ENCODE data around the gene NMT1.
A peak's percentile ranks its signal among the peaks of the same experiment; 100 is the strongest.

NMT1 gene

DNA sequence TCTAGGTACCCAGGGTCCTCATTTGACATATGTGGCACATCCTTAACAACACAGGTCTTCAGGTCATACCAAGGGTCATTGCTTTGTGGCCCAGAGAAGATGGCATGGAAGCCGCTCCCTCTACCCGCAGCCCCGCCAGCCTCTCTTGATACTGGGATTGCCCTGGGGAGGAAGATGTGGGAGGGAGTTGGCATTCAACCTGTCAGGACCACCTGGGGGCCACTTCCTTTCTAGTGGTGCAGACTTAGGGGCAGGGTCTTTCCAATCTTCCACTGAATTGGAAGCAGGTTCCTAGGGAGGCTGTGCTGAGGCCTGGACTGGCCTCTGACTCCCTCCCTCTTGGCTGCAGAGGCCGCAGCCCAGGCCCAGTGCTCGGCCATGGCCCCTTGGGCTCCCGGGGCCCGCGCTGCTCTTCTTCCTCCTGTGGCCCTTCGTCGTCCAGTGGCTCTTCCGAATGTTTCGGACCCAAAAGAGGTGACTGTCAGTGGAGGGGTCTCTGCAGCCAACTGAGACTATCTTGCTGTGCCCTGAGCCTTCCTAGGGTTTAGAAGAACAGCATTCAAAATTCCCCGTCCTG is 82.1 kb downstream of the NMT1 start:
- peak overlapping the region; percentile 18; the same call in 1 of the 2 replicates for H3K27ac ChIP-seq (ENCODE audit: low read depth, low read length)
- H3K9ac ChIP-seq (ENCODE audit: low read length) = peak overlapping the region; percentile 50
- H3K36me3 ChIP-seq (ENCODE audit: control insufficient read depth, insufficient read depth, low read length) = no peaks in the 10 kb centered on the region
- no peaks in the 10 kb centered on the region for H3K27me3 ChIP-seq (ENCODE audit: control insufficient read depth, insufficient read depth, low read length)
- H3K4me1 ChIP-seq (ENCODE audit: control insufficient read depth, insufficient read depth, low read length) = peaks cover 36% of the 10 kb centered on the region
- no peaks in the 10 kb centered on the region for H3K9me3 ChIP-seq (ENCODE audit: control insufficient read depth, insufficient read depth, low read depth, low read length)
- H3K4me3 ChIP-seq (ENCODE audit: low read depth, low read length) = peak overlapping the region; percentile 63

DNA sequence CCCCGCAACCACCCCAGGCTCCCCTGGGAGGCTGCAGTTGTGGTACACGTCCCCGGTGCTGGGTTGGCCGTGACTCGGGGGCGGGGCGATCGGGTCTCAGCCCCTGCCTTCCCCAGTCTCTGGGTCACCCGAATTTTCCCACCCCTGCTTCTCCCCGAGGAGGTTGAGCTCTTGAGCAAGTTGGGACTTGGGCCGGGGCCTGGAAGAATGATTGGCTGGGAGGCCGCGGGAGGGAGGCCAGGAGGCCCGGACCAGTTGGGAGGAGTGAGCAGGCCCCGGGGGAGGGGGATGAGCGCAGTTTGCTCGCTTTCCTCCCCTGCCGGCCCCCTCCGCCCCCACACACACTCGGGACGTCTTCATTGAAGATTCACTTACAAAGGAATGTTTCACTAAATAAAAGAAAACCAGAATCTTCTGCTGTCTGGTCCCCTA is 82.7 kb downstream of the NMT1 start:
- peak overlapping the region; percentile 18; the same call in 1 of the 2 replicates for H3K27ac ChIP-seq (ENCODE audit: low read depth, low read length)
- no peaks in the 10 kb centered on the region for H3K9me3 ChIP-seq (ENCODE audit: control insufficient read depth, insufficient read depth, low read depth, low read length)
- no peaks in the 10 kb centered on the region for H3K36me3 ChIP-seq (ENCODE audit: control insufficient read depth, insufficient read depth, low read length)
- no peaks in the 10 kb centered on the region for H3K27me3 ChIP-seq (ENCODE audit: control insufficient read depth, insufficient read depth, low read length)
- peaks cover 36% of the 10 kb centered on the region for H3K4me1 ChIP-seq (ENCODE audit: control insufficient read depth, insufficient read depth, low read length)
- H3K4me3 ChIP-seq (ENCODE audit: low read depth, low read length) = peak overlapping the region; percentile 63
- H3K9ac ChIP-seq (ENCODE audit: low read length) = peak overlapping the region; percentile 50

DNA sequence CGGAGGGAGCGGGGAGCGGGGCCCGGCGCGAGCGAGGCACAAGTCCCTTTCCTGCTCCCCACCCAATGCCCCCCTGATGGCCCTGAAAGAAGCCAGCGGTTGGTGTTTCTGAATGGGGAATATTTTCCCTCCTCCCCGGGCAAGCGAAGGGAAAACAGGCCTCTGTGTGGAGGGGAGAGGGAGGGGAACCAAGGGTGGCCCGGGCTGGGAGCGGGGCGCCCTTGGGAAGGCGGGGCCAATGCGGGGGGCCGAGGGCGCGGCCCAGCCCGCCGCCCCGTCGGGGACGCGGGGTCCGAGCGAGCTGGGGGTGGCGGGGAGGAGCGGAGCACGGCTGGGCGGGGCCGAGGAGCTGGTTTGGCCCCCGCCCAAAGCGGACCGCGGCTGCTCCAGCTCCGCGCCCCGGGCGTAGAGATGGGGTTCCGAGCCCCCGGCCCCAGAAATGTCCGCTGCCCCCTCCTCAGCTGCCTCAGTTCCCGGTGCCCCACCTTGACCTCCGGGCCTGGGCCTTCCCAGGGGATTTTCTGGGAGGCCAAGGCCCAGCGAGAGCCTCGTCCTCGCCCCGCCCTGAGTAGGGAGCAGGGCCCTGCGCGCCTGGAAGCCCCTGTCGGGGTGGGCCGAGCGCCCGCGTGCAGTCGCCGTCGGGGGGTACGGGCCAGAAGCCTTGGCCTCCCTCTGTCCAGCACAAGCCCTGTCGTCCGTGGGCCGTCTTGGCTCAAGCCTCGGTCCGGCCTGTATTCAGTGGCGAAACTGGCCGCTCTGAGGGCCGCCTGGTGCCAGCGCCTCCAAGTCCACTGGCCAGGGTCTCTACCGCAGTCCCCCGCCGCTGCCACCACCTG is 83.3 kb downstream of the NMT1 start:
- H3K4me3 ChIP-seq (ENCODE audit: low read depth, low read length) = peak overlapping the region; percentile 63
- H3K9ac ChIP-seq (ENCODE audit: low read length) = peak overlapping the region; percentile 50
- H3K4me1 ChIP-seq (ENCODE audit: control insufficient read depth, insufficient read depth, low read length) = peaks cover 32% of the 10 kb centered on the region
- H3K27me3 ChIP-seq (ENCODE audit: control insufficient read depth, insufficient read depth, low read length) = no peaks in the 10 kb centered on the region
- H3K36me3 ChIP-seq (ENCODE audit: control insufficient read depth, insufficient read depth, low read length) = no peaks in the 10 kb centered on the region
- H3K27ac ChIP-seq (ENCODE audit: low read depth, low read length) = peak overlapping the region; percentile 60; the same call in 1 of the 2 replicates
- H3K9me3 ChIP-seq (ENCODE audit: control insufficient read depth, insufficient read depth, low read depth, low read length) = no peaks in the 10 kb centered on the region

DNA sequence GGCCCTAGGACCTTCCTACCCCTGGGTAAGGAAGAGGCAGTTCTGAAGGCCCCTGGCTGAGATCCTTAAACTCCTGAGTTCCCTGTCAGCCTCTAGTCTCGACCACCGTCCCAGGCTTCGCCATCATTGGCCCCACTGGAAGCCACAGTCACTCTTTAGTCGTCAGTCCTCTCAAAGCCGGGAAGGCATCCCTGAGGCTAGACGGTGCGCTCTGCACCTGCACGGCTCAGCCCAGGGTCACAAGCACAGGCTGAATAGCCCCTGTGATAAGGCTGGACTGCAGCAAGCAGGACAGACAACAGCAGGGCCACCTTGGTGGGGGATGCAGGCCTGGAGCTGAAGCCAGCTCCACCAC is 83.9 kb downstream of the NMT1 start:
- Histone ChIP-seq H3K4me3 (ENCODE audit: low read depth, low read length) (peak overlapping the region; percentile 63), H3K36me3 (ENCODE audit: control insufficient read depth, insufficient read depth, low read length) (no peaks in the 10 kb centered on the region), H3K9ac (ENCODE audit: low read length) (peak overlapping the region; percentile 17), H3K27ac (ENCODE audit: low read depth, low read length) (peak overlapping the region; percentile 60; the same call in 1 of the 2 replicates), H3K4me1 (ENCODE audit: control insufficient read depth, insufficient read depth, low read length) (peaks cover 29% of the 10 kb centered on the region), H3K27me3 (ENCODE audit: control insufficient read depth, insufficient read depth, low read length) (no peaks in the 10 kb centered on the region), H3K9me3 (ENCODE audit: control insufficient read depth, insufficient read depth, low read depth, low read length) (no peaks in the 10 kb centered on the region)

DNA sequence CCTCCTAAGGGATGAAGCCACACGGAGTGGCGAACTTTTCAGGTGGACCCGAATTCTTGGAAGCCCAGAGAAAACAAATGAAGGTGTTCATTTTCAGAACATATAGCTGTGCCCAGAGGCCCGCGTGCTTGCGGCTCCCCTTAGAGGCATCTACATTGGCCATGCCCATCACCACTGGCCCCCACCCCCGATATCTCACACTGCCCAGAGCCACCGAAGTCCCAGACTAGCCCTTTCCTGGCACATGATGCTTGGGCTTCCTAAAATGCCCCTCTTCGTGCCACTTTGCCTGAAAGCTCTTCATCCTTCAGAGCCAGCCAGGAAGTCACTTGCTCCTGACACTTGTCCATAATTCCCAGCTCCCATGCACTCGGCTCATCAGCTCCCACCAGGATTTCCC is 85.0 kb downstream of the NMT1 start:
- H3K27ac ChIP-seq (ENCODE audit: low read depth, low read length) = no peak overlapping the region

GRCh38 chr17:45146592-45146889 is 85.4 kb downstream of the NMT1 start:
- Histone ChIP-seq H3K4me3 (ENCODE audit: low read depth, low read length) (peak overlapping the region; percentile 72), H3K36me3 (ENCODE audit: control insufficient read depth, insufficient read depth, low read length) (no peaks in the 10 kb centered on the region), H3K9ac (ENCODE audit: low read length) (peak overlapping the region; percentile 98), H3K9me3 (ENCODE audit: control insufficient read depth, insufficient read depth, low read depth, low read length) (no peaks in the 10 kb centered on the region), H3K27me3 (ENCODE audit: control insufficient read depth, insufficient read depth, low read length) (no peaks in the 10 kb centered on the region), H3K27ac (ENCODE audit: low read depth, low read length) (peak overlapping the region; percentile 98), H3K4me1 (ENCODE audit: control insufficient read depth, insufficient read depth, low read length) (peaks cover 29% of the 10 kb centered on the region)

More for the DNA sequence above, 85.0 kb downstream of the NMT1 start:
- Histone ChIP-seq H3K4me3 (ENCODE audit: low read depth, low read length) (no peak overlapping the region), H3K9ac (ENCODE audit: low read length) (no peak overlapping the region), H3K36me3 (ENCODE audit: control insufficient read depth, insufficient read depth, low read length) (no peaks in the 10 kb centered on the region), H3K27me3 (ENCODE audit: control insufficient read depth, insufficient read depth, low read length) (no peaks in the 10 kb centered on the region), H3K9me3 (ENCODE audit: control insufficient read depth, insufficient read depth, low read depth, low read length) (no peaks in the 10 kb centered on the region), H3K4me1 (ENCODE audit: control insufficient read depth, insufficient read depth, low read length) (peaks cover 29% of the 10 kb centered on the region)

GRCh38 chr17:45146890-45147580 is 85.9 kb downstream of the NMT1 start:
- Histone ChIP-seq H3K27ac (ENCODE audit: low read depth, low read length) (peak overlapping the region; percentile 98), H3K27me3 (ENCODE audit: control insufficient read depth, insufficient read depth, low read length) (no peaks in the 10 kb centered on the region), H3K36me3 (ENCODE audit: control insufficient read depth, insufficient read depth, low read length) (no peaks in the 10 kb centered on the region), H3K4me3 (ENCODE audit: low read depth, low read length) (peak overlapping the region; percentile 72), H3K9me3 (ENCODE audit: control insufficient read depth, insufficient read depth, low read depth, low read length) (no peaks in the 10 kb centered on the region), H3K4me1 (ENCODE audit: control insufficient read depth, insufficient read depth, low read length) (peaks cover 29% of the 10 kb centered on the region), H3K9ac (ENCODE audit: low read length) (peak overlapping the region; percentile 98)

DNA sequence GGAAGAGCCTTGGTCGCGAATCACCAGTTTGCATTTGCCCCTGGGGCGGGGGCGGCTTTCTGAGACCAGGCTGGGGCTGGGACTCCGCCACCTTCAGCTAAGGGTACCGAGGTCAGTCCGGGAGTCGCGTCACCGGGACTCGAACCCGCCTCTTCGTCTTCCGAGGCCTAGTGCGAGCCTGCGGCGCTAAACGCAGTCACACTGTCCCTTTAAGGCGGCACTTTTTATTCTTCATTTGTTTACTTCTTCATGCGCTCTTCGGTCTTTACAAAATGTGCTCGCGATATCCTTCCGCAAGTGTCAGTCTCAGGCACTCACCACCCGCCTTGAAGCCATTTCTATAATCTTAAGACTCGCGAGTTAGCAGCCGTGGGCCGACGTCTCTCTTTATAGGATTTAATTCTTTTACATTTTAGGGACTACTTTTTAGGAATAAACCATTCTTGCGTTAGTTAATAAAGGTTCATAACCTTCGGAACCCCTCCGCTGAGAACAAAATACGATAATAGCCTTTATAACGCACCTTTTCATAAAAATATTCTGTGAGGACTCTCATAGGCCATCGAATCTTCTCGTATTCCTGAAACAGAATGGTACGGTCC is 86.6 kb downstream of the NMT1 start:
- Histone ChIP-seq H3K4me3 (ENCODE audit: low read depth, low read length) (peak overlapping the region; percentile 72), H3K9ac (ENCODE audit: low read length) (peak overlapping the region; percentile 98), H3K4me1 (ENCODE audit: control insufficient read depth, insufficient read depth, low read length) (peaks cover 29% of the 10 kb centered on the region), H3K9me3 (ENCODE audit: control insufficient read depth, insufficient read depth, low read depth, low read length) (no peaks in the 10 kb centered on the region), H3K27me3 (ENCODE audit: control insufficient read depth, insufficient read depth, low read length) (no peaks in the 10 kb centered on the region), H3K27ac (ENCODE audit: low read depth, low read length) (peak overlapping the region; percentile 98), H3K36me3 (ENCODE audit: control insufficient read depth, insufficient read depth, low read length) (no peaks in the 10 kb centered on the region)

- Histone ChIP-seq H3K9ac (ENCODE audit: low read length) (peak within 1 kb of the TSS; percentile 98), H3K9me3 (ENCODE audit: control insufficient read depth, insufficient read depth, low read depth, low read length) (no peaks in the 10 kb centered on the region), H3K4me1 (ENCODE audit: control insufficient read depth, insufficient read depth, low read length) (peaks cover 22% of the 10 kb centered on the region), H3K36me3 (ENCODE audit: control insufficient read depth, insufficient read depth, low read length) (no peaks in the 10 kb centered on the region), H3K4me3 (ENCODE audit: low read depth, low read length) (peak within 1 kb of the TSS; percentile 93), H3K27ac (ENCODE audit: low read depth, low read length) (peak within 1 kb of the TSS; percentile 98), H3K27me3 (ENCODE audit: control insufficient read depth, insufficient read depth, low read length) (no peaks in the 10 kb centered on the region)
Observed at GRCh38 chr17:45148183-45149036, 87.3 kb downstream of the NMT1 start, which contains the start of gene HEXIM1. Gene HEXIM1 (plus strand): TSS chr17:45148475. CDS start chr17:45149191, 716 bp downstream.

DNA sequence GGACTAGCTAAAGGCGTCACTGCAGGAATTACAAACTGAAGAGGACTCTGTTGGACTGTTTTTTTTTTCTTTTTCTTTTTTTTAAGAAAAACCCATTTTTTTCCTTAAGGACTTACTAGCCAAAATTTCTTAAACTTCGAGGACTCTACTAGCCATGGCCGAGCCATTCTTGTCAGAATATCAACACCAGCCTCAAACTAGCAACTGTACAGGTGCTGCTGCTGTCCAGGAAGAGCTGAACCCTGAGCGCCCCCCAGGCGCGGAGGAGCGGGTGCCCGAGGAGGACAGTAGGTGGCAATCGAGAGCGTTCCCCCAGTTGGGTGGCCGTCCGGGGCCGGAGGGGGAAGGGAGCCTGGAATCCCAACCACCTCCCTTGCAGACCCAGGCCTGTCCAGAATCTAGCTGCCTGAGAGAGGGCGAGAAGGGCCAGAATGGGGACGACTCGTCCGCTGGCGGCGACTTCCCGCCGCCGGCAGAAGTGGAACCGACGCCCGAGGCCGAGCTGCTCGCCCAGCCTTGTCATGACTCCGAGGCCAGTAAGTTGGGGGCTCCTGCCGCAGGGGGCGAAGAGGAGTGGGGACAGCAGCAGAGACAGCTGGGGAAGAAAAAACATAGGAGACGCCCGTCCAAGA is 88.0 kb downstream of the NMT1 start:
- Histone ChIP-seq H3K27me3 (ENCODE audit: control insufficient read depth, insufficient read depth, low read length) (no peaks in the 10 kb centered on the region), H3K9ac (ENCODE audit: low read length) (peak overlapping the region; percentile 85), H3K4me3 (ENCODE audit: low read depth, low read length) (peak overlapping the region; percentile 93), H3K9me3 (ENCODE audit: control insufficient read depth, insufficient read depth, low read depth, low read length) (no peaks in the 10 kb centered on the region), H3K27ac (ENCODE audit: low read depth, low read length) (no peak overlapping the region; the same call in 1 of the 2 replicates), H3K4me1 (ENCODE audit: control insufficient read depth, insufficient read depth, low read length) (peaks cover 17% of the 10 kb centered on the region), H3K36me3 (ENCODE audit: control insufficient read depth, insufficient read depth, low read length) (no peaks in the 10 kb centered on the region)
